ENCODE measurements around the gene PLEKHM2.

PLEKHM2 gene

DNA sequence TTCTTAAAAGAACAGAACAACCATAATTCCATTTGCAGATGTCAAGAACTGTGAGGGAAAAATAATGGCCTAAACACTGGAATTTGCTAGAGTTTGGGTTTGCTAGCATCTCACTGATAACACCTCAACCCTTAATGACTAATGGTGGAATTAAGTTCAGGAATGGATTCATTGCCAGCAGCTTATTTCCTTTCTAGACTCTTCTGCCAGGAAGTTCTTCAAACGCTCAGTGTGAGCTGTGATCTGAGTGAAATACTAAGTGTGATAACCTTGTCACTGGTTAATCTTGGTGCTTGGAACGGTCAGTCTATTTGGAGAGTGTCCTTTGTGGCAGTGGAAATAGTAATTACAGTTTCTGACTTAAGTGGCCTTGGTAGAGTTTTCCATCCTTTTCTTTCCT lies 21.6 kb upstream of the PLEKHM2 start:
- H3K27ac ChIP-seq (ENCODE audit: low read depth, low read length): no peak overlapping the region
- H3K4me1 ChIP-seq (ENCODE audit: control insufficient read depth, insufficient read depth, low read length): no peaks in the 10 kb centered on the region
- H3K27me3 ChIP-seq (ENCODE audit: control insufficient read depth, insufficient read depth, low read length): no peaks in the 10 kb centered on the region
- H3K36me3 ChIP-seq (ENCODE audit: control insufficient read depth, insufficient read depth, low read length): peaks cover 12% of the 10 kb centered on the region
- H3K4me3 ChIP-seq (ENCODE audit: low read length): no peak overlapping the region
- H3K9ac ChIP-seq (ENCODE audit: low read length): no peak overlapping the region

DNA sequence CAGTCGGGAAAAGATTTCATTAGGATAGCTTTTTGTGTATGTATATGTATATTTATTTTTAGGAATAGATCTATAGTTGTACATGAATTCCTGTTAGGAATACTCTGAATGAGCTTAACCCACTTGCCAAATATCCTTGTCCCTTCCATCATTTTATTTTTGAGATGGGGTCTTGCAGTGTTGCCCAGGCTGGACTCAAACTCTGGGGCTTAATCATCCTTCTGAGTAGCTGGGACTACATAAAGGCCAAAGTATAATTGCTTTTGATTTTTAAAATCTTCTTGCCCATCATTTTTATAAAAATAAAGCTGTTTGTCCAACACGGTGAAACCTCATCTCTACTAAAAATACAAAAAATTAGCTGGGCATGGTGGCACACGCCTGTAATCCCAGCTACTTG lies 20.2 kb upstream of the PLEKHM2 start:
- Histone ChIP-seq H3K9ac (ENCODE audit: low read length) (no peak overlapping the region), H3K4me1 (ENCODE audit: control insufficient read depth, insufficient read depth, low read length) (no peaks in the 10 kb centered on the region), H3K27ac (ENCODE audit: low read depth, low read length) (no peak overlapping the region), H3K4me3 (ENCODE audit: low read length) (no peak overlapping the region), H3K27me3 (ENCODE audit: control insufficient read depth, insufficient read depth, low read length) (no peaks in the 10 kb centered on the region), H3K36me3 (ENCODE audit: control insufficient read depth, insufficient read depth, low read length) (peaks cover 12% of the 10 kb centered on the region)

DNA sequence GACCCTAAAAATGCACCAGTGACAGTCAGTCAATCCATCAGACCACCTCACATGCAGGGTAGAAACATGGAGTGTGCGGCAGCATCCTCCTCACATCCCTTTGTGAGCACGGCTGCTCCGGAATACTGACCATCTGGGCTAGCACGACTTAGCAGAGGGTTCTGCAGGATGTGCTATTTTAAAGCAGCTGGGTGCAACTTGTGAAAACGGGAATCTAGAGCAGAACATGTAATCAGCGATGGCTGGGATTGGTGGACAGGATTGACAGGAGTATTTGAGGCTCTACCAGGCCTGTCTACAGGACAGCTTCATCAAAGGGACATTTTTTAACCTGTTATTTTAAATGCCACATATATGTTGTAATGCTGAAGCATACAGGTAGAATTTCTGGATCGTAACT lies 16.8 kb upstream of the PLEKHM2 start:
- Histone ChIP-seq H3K9ac (ENCODE audit: low read length) (no peak overlapping the region), H3K27me3 (ENCODE audit: control insufficient read depth, insufficient read depth, low read length) (no peaks in the 10 kb centered on the region), H3K27ac (ENCODE audit: low read depth, low read length) (no peak overlapping the region), H3K36me3 (ENCODE audit: control insufficient read depth, insufficient read depth, low read length) (no peaks in the 10 kb centered on the region), H3K4me1 (ENCODE audit: control insufficient read depth, insufficient read depth, low read length) (no peaks in the 10 kb centered on the region), H3K4me3 (ENCODE audit: low read length) (no peak overlapping the region)

DNA sequence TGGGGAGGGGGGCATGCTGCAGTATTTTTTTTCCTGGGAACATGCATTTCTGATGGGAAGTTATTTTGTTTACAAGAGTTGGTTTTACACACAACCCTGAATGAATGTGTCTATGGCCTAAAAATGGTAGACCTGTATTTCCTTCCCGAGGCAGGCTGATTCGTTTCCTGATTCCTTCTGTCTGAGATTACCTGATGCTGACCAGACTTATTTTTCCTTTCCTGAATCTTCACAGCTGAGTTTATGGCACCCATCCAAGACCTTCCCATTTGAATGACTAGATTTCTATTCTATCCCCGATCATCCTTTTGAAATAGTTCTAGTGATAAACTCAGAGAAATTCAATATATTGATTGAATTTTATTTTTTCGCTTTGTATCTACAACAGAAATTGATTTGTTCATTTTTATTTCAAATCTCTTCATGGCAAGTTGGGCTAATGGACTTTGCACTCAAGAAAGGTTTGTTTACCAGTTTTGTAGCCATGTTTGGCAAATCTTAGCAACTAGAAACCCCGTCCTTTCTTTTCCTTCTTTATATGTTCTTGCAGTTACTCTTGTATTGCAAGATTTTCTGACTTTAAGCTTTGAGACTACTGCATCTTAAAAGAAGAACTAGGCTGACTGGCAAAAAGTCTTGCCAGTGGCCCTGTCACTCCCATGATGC lies 15.9 kb upstream of the PLEKHM2 start:
- no peak overlapping the region for H3K27ac ChIP-seq (ENCODE audit: low read depth, low read length)
- no peak overlapping the region for H3K9ac ChIP-seq (ENCODE audit: low read length)
- H3K27me3 ChIP-seq (ENCODE audit: control insufficient read depth, insufficient read depth, low read length): no peaks in the 10 kb centered on the region
- H3K4me3 ChIP-seq (ENCODE audit: low read length): no peak overlapping the region
- no peaks in the 10 kb centered on the region for H3K36me3 ChIP-seq (ENCODE audit: control insufficient read depth, insufficient read depth, low read length)
- no peaks in the 10 kb centered on the region for H3K4me1 ChIP-seq (ENCODE audit: control insufficient read depth, insufficient read depth, low read length)

- Histone ChIP-seq H3K4me3 (ENCODE audit: low read length) (no peak overlapping the region), H3K27me3 (ENCODE audit: control insufficient read depth, insufficient read depth, low read length) (no peaks in the 10 kb centered on the region), H3K4me1 (ENCODE audit: control insufficient read depth, insufficient read depth, low read length) (no peaks in the 10 kb centered on the region), H3K9ac (ENCODE audit: low read length) (no peak overlapping the region), H3K36me3 (ENCODE audit: control insufficient read depth, insufficient read depth, low read length) (no peaks in the 10 kb centered on the region), H3K27ac (ENCODE audit: low read depth, low read length) (no peak overlapping the region)
Observed at GRCh38 chr1:15669074-15669473, 15.0 kb upstream of the PLEKHM2 start.

GRCh38 chr1:15669864-15670263 lies 14.3 kb upstream of the PLEKHM2 start:
- H3K4me3 ChIP-seq (ENCODE audit: low read length): no peak overlapping the region
- no peak overlapping the region for H3K9ac ChIP-seq (ENCODE audit: low read length)
- no peaks in the 10 kb centered on the region for H3K4me1 ChIP-seq (ENCODE audit: control insufficient read depth, insufficient read depth, low read length)
- no peaks in the 10 kb centered on the region for H3K36me3 ChIP-seq (ENCODE audit: control insufficient read depth, insufficient read depth, low read length)
- no peaks in the 10 kb centered on the region for H3K27me3 ChIP-seq (ENCODE audit: control insufficient read depth, insufficient read depth, low read length)
- H3K27ac ChIP-seq (ENCODE audit: low read depth, low read length): no peak overlapping the region

DNA sequence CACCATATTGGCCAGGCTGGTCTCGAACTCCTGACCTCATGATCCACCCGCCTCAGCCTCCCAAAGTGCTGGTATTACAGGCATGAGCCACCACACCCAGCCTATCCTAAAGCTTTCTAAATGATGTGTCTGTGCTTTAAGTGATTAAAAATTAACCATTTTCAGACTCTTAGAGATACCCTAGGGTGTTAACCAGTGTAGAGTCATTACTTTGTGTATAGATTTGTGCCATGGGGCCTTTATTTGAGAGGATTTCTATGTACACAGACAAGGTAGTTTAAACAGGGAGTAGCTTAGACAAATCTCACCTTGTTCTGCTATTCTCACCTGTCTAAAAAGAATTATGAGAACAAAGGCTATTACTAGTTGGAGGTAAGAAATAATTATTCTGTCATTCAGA lies 12.7 kb upstream of the PLEKHM2 start:
- Histone ChIP-seq H3K36me3 (ENCODE audit: control insufficient read depth, insufficient read depth, low read length) (no peaks in the 10 kb centered on the region), H3K4me3 (ENCODE audit: low read length) (no peak overlapping the region), H3K4me1 (ENCODE audit: control insufficient read depth, insufficient read depth, low read length) (no peaks in the 10 kb centered on the region), H3K27me3 (ENCODE audit: control insufficient read depth, insufficient read depth, low read length) (no peaks in the 10 kb centered on the region), H3K27ac (ENCODE audit: low read depth, low read length) (no peak overlapping the region), H3K9ac (ENCODE audit: low read length) (no peak overlapping the region)

- no peak overlapping the region for H3K4me3 ChIP-seq (ENCODE audit: low read length)
- no peak overlapping the region for H3K9ac ChIP-seq (ENCODE audit: low read length)
- H3K27ac ChIP-seq (ENCODE audit: low read depth, low read length): no peak overlapping the region
- H3K27me3 ChIP-seq (ENCODE audit: control insufficient read depth, insufficient read depth, low read length): no peaks in the 10 kb centered on the region
- H3K4me1 ChIP-seq (ENCODE audit: control insufficient read depth, insufficient read depth, low read length): no peaks in the 10 kb centered on the region
- no peaks in the 10 kb centered on the region for H3K36me3 ChIP-seq (ENCODE audit: control insufficient read depth, insufficient read depth, low read length)
Observed at GRCh38 chr1:15674386-15675159, 9.5 kb upstream of the PLEKHM2 start.

- no peak overlapping the region for H3K4me3 ChIP-seq (ENCODE audit: low read length)
- no peaks in the 10 kb centered on the region for H3K27me3 ChIP-seq (ENCODE audit: control insufficient read depth, insufficient read depth, low read length)
- no peak overlapping the region for H3K27ac ChIP-seq (ENCODE audit: low read depth, low read length)
- no peaks in the 10 kb centered on the region for H3K4me1 ChIP-seq (ENCODE audit: control insufficient read depth, insufficient read depth, low read length)
- H3K9ac ChIP-seq (ENCODE audit: low read length): no peak overlapping the region
- H3K36me3 ChIP-seq (ENCODE audit: control insufficient read depth, insufficient read depth, low read length): no peaks in the 10 kb centered on the region
Observed at GRCh38 chr1:15676010-15676409, 8.1 kb upstream of the PLEKHM2 start.

- Histone ChIP-seq H3K9ac (ENCODE audit: low read length) (no peak overlapping the region), H3K4me1 (ENCODE audit: control insufficient read depth, insufficient read depth, low read length) (no peaks in the 10 kb centered on the region), H3K4me3 (ENCODE audit: low read length) (no peak overlapping the region), H3K27me3 (ENCODE audit: control insufficient read depth, insufficient read depth, low read length) (no peaks in the 10 kb centered on the region), H3K36me3 (ENCODE audit: control insufficient read depth, insufficient read depth, low read length) (no peaks in the 10 kb centered on the region), H3K27ac (ENCODE audit: low read depth, low read length) (no peak overlapping the region)
Observed at GRCh38 chr1:15676688-15677661, 7.1 kb upstream of the PLEKHM2 start.

GRCh38 chr1:15678578-15678977 lies 5.5 kb upstream of the PLEKHM2 start:
- H3K9ac ChIP-seq (ENCODE audit: low read length): no peak overlapping the region
- no peak overlapping the region for H3K4me3 ChIP-seq (ENCODE audit: low read length)
- no peaks in the 10 kb centered on the region for H3K27me3 ChIP-seq (ENCODE audit: control insufficient read depth, insufficient read depth, low read length)
- H3K36me3 ChIP-seq (ENCODE audit: control insufficient read depth, insufficient read depth, low read length): no peaks in the 10 kb centered on the region
- no peaks in the 10 kb centered on the region for H3K4me1 ChIP-seq (ENCODE audit: control insufficient read depth, insufficient read depth, low read length)
- no peak overlapping the region for H3K27ac ChIP-seq (ENCODE audit: low read depth, low read length)

DNA sequence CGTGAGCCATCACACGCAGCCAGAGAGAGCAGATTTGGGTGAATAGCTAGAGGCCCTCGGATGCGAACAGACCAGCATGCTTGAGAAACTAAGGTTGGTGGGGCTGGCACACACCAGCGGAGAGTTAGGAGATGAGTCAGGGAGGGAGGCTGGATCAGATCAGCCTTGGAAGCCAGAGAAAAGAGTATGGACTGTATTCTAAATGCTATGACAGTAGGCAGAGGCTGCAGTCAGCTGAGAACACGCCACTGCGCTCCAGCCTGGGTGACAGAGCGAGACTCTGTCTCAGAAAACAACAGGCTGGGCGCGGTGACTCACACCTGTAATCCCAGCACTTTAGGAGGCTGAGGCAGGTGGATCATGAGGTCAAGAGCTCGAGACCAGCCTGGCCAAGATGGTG lies 4.0 kb upstream of the PLEKHM2 start:
- Histone ChIP-seq H3K4me1 (ENCODE audit: control insufficient read depth, insufficient read depth, low read length) (peaks cover 1% of the 10 kb centered on the region), H3K4me3 (ENCODE audit: low read length) (no peak overlapping the region), H3K36me3 (ENCODE audit: control insufficient read depth, insufficient read depth, low read length) (no peaks in the 10 kb centered on the region), H3K27ac (ENCODE audit: low read depth, low read length) (no peak overlapping the region), H3K27me3 (ENCODE audit: control insufficient read depth, insufficient read depth, low read length) (no peaks in the 10 kb centered on the region), H3K9ac (ENCODE audit: low read length) (no peak overlapping the region)

All from rectal smooth muscle tissue (tissue), 1 donor.